Dendritic cell treated with granulocyte-macrophage colony-stimulating factor and Interleukin-4, amounts not matched to agents 40 ng/mL and 50 ng/mL, for 4 days (primary cell): Measurements from ENCODE around the gene MAP3K15.

Experiments
- H3K27ac Mint-ChIP-seq: one replicate; pipeline ENCODE4 v1.8.0; 2022; ENCODE audit warnings: mild to moderate bottlenecking, mixed read lengths
- H3K27me3 Mint-ChIP-seq: one replicate; pipeline ENCODE4 v1.8.0; 2022; ENCODE audit warnings: mild to moderate bottlenecking, mixed read lengths
- H3K36me3 Mint-ChIP-seq: one replicate; pipeline ENCODE4 v1.8.0; 2022; ENCODE audit warnings: low read depth, mixed read lengths
- H3K4me1 Mint-ChIP-seq: one replicate; pipeline ENCODE4 v1.8.0; 2022; ENCODE audit warnings: low read depth, mixed read lengths
- H3K4me3 Mint-ChIP-seq: one replicate; pipeline ENCODE4 v1.8.0; 2022; ENCODE audit warnings: mild to moderate bottlenecking, moderate library complexity, mixed read lengths
- H3K9me3 Mint-ChIP-seq: one replicate; pipeline ENCODE4 v1.8.0; 2022; ENCODE audit warnings: mixed read lengths
- intact Hi-C: fragments of 100-400 bp; cut with micrococcal nuclease; formaldehyde crosslinking; loops from one replicate; pipeline ENCODE4 v1.15.0; 2022

MAP3K15 gene

DNA sequence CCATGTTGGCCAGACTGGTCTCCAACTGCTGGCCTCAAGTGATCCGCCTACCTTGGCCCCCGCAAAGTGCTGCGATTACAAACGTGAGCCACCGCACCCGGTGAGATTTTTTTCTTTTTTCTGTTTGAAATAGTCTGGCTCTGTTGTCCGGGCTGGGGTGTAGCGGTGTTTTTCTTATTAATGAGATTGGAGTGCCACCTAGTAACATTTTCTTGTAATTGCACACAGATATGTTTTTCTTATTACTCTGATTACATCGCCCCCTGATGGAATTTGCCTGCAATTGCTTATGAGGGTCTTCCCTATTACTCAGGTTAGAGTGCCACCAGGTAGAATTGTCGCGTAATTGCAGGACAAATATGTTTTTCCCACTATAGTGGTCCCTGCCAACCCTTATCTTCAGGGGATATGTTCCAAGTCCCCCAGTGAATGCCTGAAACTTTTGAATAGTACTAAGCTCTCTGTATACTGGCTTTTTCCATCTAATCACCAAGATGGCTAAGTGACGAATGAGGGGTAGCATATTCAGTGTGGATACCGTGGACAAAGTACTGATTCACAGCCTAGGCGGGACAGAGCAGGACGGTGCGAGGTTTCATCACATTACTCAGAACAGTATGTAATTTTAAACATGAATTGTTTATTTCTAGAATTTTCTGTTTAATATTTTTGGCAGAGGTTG, 180.2 kb downstream of the MAP3K15 start:
- Mint-ChIP-seq H3K36me3 (no peaks in the 10 kb centered on the region), H3K27me3 (peaks cover 5% of the 10 kb centered on the region), H3K27ac (no peak overlapping the region), H3K9me3 (no peaks in the 10 kb centered on the region), H3K4me3 (no peak overlapping the region), H3K4me1 (no peaks in the 10 kb centered on the region)
- intact Hi-C loops: loop anchor here (1.0 to 5.0 kb wide), 2 partner anchors 403 to 944 kb away; no protein-coding TSS in a partner anchor

DNA sequence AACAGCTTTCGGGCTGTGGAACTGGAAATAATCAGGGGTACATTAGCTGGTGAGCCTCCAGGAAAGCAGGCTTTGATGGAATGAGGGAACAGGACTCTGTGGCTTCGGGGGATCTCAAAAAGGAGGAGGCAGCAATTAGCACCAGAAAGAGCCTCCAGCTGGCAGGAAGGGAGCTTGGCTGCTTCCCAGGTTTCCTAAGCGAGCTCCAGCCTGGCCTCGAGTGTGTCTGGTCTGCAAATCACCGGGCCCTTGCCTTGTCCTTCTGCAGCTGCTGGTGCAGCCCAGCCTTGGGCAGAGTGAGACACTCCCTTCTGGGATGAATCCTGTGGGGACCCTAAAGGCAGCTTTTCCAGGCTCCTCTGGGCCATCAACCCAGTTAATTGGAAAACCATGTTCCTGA, 182.3 kb downstream of the MAP3K15 start:
- Mint-ChIP-seq H3K36me3 (no peaks in the 10 kb centered on the region), H3K4me1 (no peaks in the 10 kb centered on the region), H3K27ac (no peak overlapping the region), H3K4me3 (no peak overlapping the region), H3K9me3 (no peaks in the 10 kb centered on the region), H3K27me3 (peaks cover 6% of the 10 kb centered on the region)
- intact Hi-C loops: loop anchor here (5.0 kb wide), 1 partner anchor 401 kb away; no protein-coding TSS in a partner anchor

DNA sequence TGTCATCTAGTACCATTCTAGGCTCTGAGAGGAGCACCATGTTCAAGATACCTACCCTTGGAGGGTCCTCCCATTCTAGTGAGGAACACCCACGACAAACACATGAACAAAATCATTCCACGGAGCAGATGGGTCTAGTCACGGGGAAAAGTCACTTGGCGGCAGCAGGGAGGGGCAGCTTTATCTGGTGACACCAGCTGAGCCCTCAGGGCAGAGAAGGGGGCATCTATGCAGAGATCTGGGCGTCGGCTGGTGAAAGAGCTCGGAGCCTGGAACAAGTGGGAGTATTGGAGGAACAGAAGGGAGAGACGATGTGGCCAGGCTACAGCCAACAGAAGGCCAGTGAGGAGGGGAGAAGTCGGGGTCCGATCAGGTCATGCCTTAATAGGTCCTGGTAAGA, 183.5 kb downstream of the MAP3K15 start:
- Mint-ChIP-seq H3K9me3 (no peaks in the 10 kb centered on the region), H3K4me1 (no peaks in the 10 kb centered on the region), H3K27me3 (peaks cover 6% of the 10 kb centered on the region), H3K27ac (no peak overlapping the region), H3K36me3 (no peaks in the 10 kb centered on the region), H3K4me3 (no peak overlapping the region)
- intact Hi-C loops: loop anchor here (5.0 kb wide), 1 partner anchor 400 kb away; no protein-coding TSS in a partner anchor

DNA sequence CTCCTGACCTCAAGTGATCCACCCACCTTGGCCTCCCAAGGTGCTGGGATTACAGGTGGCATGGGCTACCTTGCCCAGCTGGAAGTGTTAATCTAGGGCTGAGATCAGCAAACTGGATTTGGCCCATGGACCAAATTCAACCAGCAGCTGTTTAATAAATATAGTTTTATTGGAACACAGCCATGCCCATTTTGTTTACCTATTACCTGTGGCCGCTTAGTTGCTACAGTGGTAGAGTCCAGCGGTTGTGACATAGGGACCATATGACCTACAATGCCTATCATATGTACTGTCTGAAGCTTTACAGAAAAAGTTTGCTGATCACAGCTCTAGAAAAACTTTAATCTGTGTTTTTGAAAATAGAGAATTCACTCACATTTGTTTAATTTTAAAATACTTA, 188.7 kb downstream of the MAP3K15 start:
- no peaks in the 10 kb centered on the region for H3K36me3 Mint-ChIP-seq
- intact Hi-C loops: no loop called here
- H3K27ac Mint-ChIP-seq: no peak overlapping the region
- peaks cover 4% of the 10 kb centered on the region for H3K27me3 Mint-ChIP-seq
- H3K4me3 Mint-ChIP-seq: no peak overlapping the region
- no peaks in the 10 kb centered on the region for H3K9me3 Mint-ChIP-seq
- H3K4me1 Mint-ChIP-seq: no peaks in the 10 kb centered on the region
